PC-3 (cell line): ENCODE data around the gene PPM1D. TPM values are rescaled to one million over a fixed set of nuclear protein-coding genes. Genes with fewer than 3 reads are reported as not detected.

Experiments
- ATAC-seq: fragments of 200-7000 bp; cut with Tn5 transposase; 2 replicates; pipeline ENCODE4 v1.9.1; 2020; ENCODE audit warnings: mild to moderate bottlenecking, moderate library complexity
- BruUV-seq: library from RNA; stranded (reverse); fragments of 400-500 nt; replicated peaks from 2 replicates; lab custom pipeline; 2021; lab: Mats Ljungman, UMichigan
- CTCF ChIA-PET: fragments of 300-600 bp; sonication (Branson Sonifier 250); formaldehyde crosslinking; loops from one replicate; lab custom pipeline; 2022; ENCODE audit warnings: antibody characterized with exemption; lab: Charles Lee
- POLR2A ChIA-PET: fragments of 300-600 bp; sonication (Branson Sonifier 250); formaldehyde crosslinking; loops from one replicate; lab custom pipeline; 2022; ENCODE audit warnings: antibody characterized with exemption; ENCODE audit not compliant: unreplicated experiment; lab: Charles Lee
- DNase-seq: peaks from one replicate; pipeline ENCODE4 v3.0.0-alpha.2; 2015
- H2AFZ ChIP-seq: fragments of 300-600 bp; sonication (generic); 2 replicates; pipeline ENCODE4 v1.6.0; 2016; ENCODE audit warnings: antibody characterized with exemption, low read length
- H3F3A ChIP-seq: fragments of 300-600 bp; sonication (generic); one replicate; pipeline ENCODE4 v1.6.0; 2017; ENCODE audit warnings: antibody characterized with exemption, low read length, control low read depth, mild to moderate bottlenecking; ENCODE audit not compliant: unreplicated experiment
- H3K27ac ChIP-seq: fragments of 300-600 bp; sonication (generic); 2 replicates; pipeline ENCODE4 v1.5.1; 2016; ENCODE audit warnings: mild to moderate bottlenecking, low read length
- H3K27me3 ChIP-seq: fragments of 300-600 bp; sonication (generic); 2 replicates; pipeline ENCODE4 v1.6.1; 2016; ENCODE audit warnings: low read length, mixed read lengths
- H3K36me3 ChIP-seq: fragments of 300-600 bp; sonication (generic); 2 replicates; pipeline ENCODE4 v1.6.1; 2016; ENCODE audit warnings: low read depth, mixed run types, low read length, mixed read lengths
- H3K4me1 ChIP-seq: fragments of 300-600 bp; sonication (generic); 2 replicates; pipeline ENCODE4 v1.5.1; 2016; ENCODE audit warnings: low read length; ENCODE audit not compliant: insufficient read depth
- H3K4me2 ChIP-seq: fragments of 300-600 bp; sonication (generic); 2 replicates; pipeline ENCODE4 v1.6.0; 2016; ENCODE audit warnings: low read length
- H3K4me3 ChIP-seq: fragments of 300-600 bp; sonication (generic); 2 replicates; pipeline ENCODE4 v1.5.1; 2016; ENCODE audit warnings: mild to moderate bottlenecking, low read length, mixed read lengths
- H3K79me2 ChIP-seq: fragments of 300-600 bp; sonication (generic); 2 replicates; pipeline ENCODE4 v1.6.1; 2017; ENCODE audit warnings: low read length, mixed read lengths
- H3K9ac ChIP-seq: fragments of 300-600 bp; sonication (generic); 2 replicates; pipeline ENCODE4 v1.6.0; 2016; ENCODE audit warnings: mild to moderate bottlenecking, low read length
- H3K9me2 ChIP-seq: fragments of 300-600 bp; sonication (generic); replicated peaks from 2 replicates; pipeline ENCODE4 v1.6.1; 2016; ENCODE audit warnings: mixed run types, low read length, mixed read lengths
- H3K9me3 ChIP-seq: fragments of 300-600 bp; sonication (generic); 2 replicates; pipeline ENCODE4 v1.6.1; 2016; ENCODE audit warnings: low read length, mixed read lengths
- H4K20me1 ChIP-seq: fragments of 300-600 bp; sonication (generic); 2 replicates; pipeline ENCODE4 v1.6.1; 2016; ENCODE audit warnings: low read length, mixed read lengths
- EZH2 ChIP-seq: fragments of 300-600 bp; sonication (generic); IDR thresholded peaks from one replicate; pipeline ENCODE4 v1.6.1; 2017; ENCODE audit warnings: antibody characterized with exemption, mild to moderate bottlenecking, low read length; ENCODE audit not compliant: unreplicated experiment
- EZH2phosphoT487 ChIP-seq: fragments of 300-600 bp; sonication (generic); IDR thresholded peaks from 2 replicates; pipeline ENCODE4 v1.6.1; 2018; ENCODE audit warnings: mild to moderate bottlenecking, antibody characterized with exemption, low read length, borderline replicate concordance
- intact Hi-C: fragments of 100-400 bp; cut with micrococcal nuclease; formaldehyde crosslinking; loops from 2 replicates; pipeline ENCODE4 v1.9.0; 2023
- total RNA-seq: library from RNA; depleted of rRNA; stranded (reverse); fragments of >200 nt; gene quantifications from 2 replicates; pipeline ENCODE4 v1.2.3, GENCODE V29; 2014
- TF ChIP-seq, protein P1 (sequence below): fragments of 300-600 bp; sonication (generic); conservative IDR thresholded peaks from 2 replicates; pipeline ENCODE4 v1.5.1; 2017; ENCODE audit warnings: antibody characterized with exemption, low read depth, mild to moderate bottlenecking, low read length

PPM1D gene
- total RNA-seq, 1 experiment from 2014 or later = 8.2 TPM

DNA sequence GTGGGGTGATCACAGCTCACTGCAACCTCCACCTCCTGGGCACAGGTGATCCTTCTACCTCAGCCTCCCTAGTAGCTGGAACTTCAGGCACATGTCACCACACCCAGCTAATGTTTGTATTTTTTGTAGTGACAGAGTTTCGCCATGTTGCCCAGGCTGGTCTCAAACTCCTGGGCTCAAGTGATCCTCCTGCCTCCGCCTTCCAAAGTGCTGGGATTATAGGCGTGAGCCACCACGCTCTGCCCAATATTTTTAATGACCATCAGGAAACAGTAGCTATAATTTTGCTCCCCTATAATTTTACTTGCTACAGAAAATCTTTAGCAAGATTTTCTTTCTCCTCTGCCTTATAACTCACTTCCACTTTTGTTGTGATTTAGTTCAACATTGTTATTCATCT lies 44.2 kb upstream of the PPM1D start:
- no peak for ATAC-seq
- POLR2A ChIA-PET = no interaction called here
- BruUV-seq = no TSS peak

DNA sequence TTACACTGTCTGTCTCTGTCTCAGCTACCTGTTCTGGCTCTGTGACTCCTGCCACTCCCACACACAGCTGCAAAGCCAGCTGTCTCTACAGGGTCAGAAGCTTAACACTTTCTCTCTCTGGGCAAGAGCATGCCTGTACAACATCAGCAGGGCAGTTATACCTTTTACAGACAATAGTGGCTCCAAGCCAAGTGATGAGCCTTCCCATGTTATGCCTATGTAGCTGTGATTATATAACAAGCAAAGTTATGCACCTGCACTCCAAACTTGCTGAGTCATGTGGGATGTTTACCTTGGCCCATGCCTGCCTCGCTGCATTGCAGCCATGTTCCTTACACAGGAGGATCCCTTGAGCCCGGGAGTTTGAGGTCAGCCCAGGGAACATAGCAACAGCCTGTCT lies 42.2 kb upstream of the PPM1D start:
- no peak overlapping the region for H3K9ac ChIP-seq
- H3K27ac ChIP-seq = no peak overlapping the region
- no TSS peak for BruUV-seq
- H3K27me3 ChIP-seq = no peaks in the 10 kb centered on the region
- peaks cover 6% of the 10 kb centered on the region; the same call in 1 of the 2 replicates for H3K36me3 ChIP-seq
- CTCF ChIA-PET = no interaction called here
- H2AFZ ChIP-seq = no peak overlapping the region
- H3K9me3 ChIP-seq = peaks cover 6% of the 10 kb centered on the region; the same call in 1 of the 2 replicates
- H4K20me1 ChIP-seq = no peaks in the 10 kb centered on the region
- no peak for ATAC-seq
- no peaks in the 10 kb centered on the region for H3K9me2 ChIP-seq
- H3K4me1 ChIP-seq = no peaks in the 10 kb centered on the region
- H3F3A ChIP-seq = no peaks in the 10 kb centered on the region
- no peaks in the 10 kb centered on the region for H3K79me2 ChIP-seq
- no peak for DNase-seq
- intact Hi-C loops = no loop called here
- H3K4me3 ChIP-seq = no peak overlapping the region
- POLR2A ChIA-PET = no interaction called here
- TF ChIP-seq, protein P1, sequence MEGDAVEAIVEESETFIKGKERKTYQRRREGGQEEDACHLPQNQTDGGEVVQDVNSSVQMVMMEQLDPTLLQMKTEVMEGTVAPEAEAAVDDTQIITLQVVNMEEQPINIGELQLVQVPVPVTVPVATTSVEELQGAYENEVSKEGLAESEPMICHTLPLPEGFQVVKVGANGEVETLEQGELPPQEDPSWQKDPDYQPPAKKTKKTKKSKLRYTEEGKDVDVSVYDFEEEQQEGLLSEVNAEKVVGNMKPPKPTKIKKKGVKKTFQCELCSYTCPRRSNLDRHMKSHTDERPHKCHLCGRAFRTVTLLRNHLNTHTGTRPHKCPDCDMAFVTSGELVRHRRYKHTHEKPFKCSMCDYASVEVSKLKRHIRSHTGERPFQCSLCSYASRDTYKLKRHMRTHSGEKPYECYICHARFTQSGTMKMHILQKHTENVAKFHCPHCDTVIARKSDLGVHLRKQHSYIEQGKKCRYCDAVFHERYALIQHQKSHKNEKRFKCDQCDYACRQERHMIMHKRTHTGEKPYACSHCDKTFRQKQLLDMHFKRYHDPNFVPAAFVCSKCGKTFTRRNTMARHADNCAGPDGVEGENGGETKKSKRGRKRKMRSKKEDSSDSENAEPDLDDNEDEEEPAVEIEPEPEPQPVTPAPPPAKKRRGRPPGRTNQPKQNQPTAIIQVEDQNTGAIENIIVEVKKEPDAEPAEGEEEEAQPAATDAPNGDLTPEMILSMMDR = no peak
- TF ChIP-seq EZH2 = no peak
- no peak for TF ChIP-seq EZH2phosphoT487
- H3K4me2 ChIP-seq = no peak overlapping the region

More for the DNA sequence above, 44.2 kb upstream of the PPM1D start:
- Histone ChIP-seq H3K9ac (no peak overlapping the region), H3K9me3 (peaks cover 6% of the 10 kb centered on the region; the same call in 1 of the 2 replicates), H4K20me1 (no peaks in the 10 kb centered on the region), H3K79me2 (no peaks in the 10 kb centered on the region), H3F3A (no peaks in the 10 kb centered on the region), H2AFZ (no peak overlapping the region), H3K9me2 (no peaks in the 10 kb centered on the region), H3K4me2 (no peak overlapping the region), H3K27me3 (no peaks in the 10 kb centered on the region), H3K27ac (no peak overlapping the region), H3K4me3 (no peak overlapping the region), H3K4me1 (no peaks in the 10 kb centered on the region), H3K36me3 (peaks cover 6% of the 10 kb centered on the region; the same call in 1 of the 2 replicates)
- TF ChIP-seq EZH2phosphoT487 (no peak), EZH2 (no peak)
- TF ChIP-seq, protein P1 = no peak
- CTCF ChIA-PET = no interaction called here
- intact Hi-C loops = no loop called here
- DNase-seq = no peak

DNA sequence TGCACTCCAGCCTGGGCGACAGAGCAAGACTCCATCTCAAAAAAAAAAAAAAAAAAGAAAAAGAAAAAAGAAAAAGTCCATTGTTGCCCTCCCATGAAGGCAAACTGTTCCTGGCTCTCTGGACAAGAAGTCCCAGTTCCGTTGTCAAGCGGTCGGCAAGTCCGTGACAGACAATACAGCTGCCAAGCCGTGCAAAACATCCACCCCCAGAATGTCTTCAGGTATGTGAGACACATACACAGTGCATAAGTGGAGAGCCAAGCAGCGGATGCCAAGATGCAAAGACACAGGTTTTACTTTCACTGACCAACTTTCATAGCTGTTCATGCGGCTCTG lies 40.4 kb upstream of the PPM1D start:
- Histone ChIP-seq H3K9ac (no peak overlapping the region), H3K4me1 (peaks cover 7% of the 10 kb centered on the region; the same call in 1 of the 2 replicates), H3K4me3 (no peak overlapping the region), H3K36me3 (peaks cover 6% of the 10 kb centered on the region; the same call in 1 of the 2 replicates), H3K9me3 (peaks cover 6% of the 10 kb centered on the region; the same call in 1 of the 2 replicates), H4K20me1 (no peaks in the 10 kb centered on the region), H3K4me2 (no peak overlapping the region), H2AFZ (no peak overlapping the region), H3K79me2 (no peaks in the 10 kb centered on the region), H3F3A (no peaks in the 10 kb centered on the region), H3K9me2 (no peaks in the 10 kb centered on the region), H3K27ac (no peak overlapping the region), H3K27me3 (no peaks in the 10 kb centered on the region)
- ATAC-seq = no peak
- CTCF ChIA-PET = no interaction called here
- BruUV-seq = no TSS peak
- POLR2A ChIA-PET = no interaction called here
- TF ChIP-seq EZH2 (no peak), EZH2phosphoT487 (no peak)
- TF ChIP-seq, protein P1 = no peak
- DNase-seq = no peak
- intact Hi-C loops = no loop called here
